Fibroblast of the aortic adventitia (primary cell): ENCODE measurements around the gene KIAA0930. TPM values are rescaled to one million over a fixed set of nuclear protein-coding genes. Genes with fewer than 3 reads are reported as not detected.

Source experiments
- DNase-seq: peaks from one replicate; pipeline ENCODE4 v3.0.0-alpha.2; 2010; ENCODE audit warnings: low read depth
- H3K4me3 ChIP-seq: 2 replicates; pipeline ENCODE4 v1.5.1; 2011; ENCODE audit warnings: low read depth, mild to moderate bottlenecking, control low read depth, low read length, moderate library complexity
- total RNA-seq: library from RNA; depleted of rRNA; stranded (reverse); fragments of >200 nt; gene quantifications from 2 replicates; pipeline ENCODE4 v1.2.3, GENCODE V29; 2012; ENCODE audit warnings: low replicate concordance
- TF ChIP-seq, protein P1 (sequence below): IDR thresholded peaks from 2 replicates; pipeline ENCODE4 v1.5.1; 2011; ENCODE audit warnings: mild to moderate bottlenecking, low read length, control low read depth, inconsistent platforms; ENCODE audit not compliant: insufficient read depth

The KIAA0930 gene
- total RNA-seq, 1 donor: 36.4 TPM

DNA sequence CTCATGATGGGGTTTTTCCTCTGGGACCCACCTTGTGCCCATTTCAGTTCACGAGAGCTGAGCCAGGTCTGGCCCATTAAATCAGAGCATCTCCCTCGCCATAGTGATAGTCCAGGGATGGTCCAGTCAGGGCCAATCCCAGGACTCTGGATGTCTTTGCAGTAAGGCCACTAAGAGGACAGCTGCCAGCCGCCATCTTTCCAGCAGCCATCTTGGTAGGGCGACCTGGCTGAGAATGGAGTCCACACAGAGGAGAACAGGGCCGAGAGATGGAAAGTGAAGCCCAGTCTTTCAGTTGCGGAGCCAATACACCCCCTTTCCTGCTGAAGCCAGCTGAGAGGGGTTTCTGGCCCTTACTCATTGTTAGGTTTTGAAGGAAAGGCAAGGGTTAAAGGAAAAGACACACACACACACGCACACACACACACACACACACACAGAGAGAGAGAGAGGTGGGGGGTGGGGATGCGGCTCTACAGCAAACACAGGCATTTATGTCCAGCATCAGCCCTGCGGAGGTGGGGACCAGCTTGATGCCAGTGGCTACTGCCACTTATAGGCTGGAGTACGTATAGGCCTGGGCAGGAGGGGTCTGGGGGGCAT, 12.4 kb upstream of the KIAA0930 start:
- TF ChIP-seq, protein P1, sequence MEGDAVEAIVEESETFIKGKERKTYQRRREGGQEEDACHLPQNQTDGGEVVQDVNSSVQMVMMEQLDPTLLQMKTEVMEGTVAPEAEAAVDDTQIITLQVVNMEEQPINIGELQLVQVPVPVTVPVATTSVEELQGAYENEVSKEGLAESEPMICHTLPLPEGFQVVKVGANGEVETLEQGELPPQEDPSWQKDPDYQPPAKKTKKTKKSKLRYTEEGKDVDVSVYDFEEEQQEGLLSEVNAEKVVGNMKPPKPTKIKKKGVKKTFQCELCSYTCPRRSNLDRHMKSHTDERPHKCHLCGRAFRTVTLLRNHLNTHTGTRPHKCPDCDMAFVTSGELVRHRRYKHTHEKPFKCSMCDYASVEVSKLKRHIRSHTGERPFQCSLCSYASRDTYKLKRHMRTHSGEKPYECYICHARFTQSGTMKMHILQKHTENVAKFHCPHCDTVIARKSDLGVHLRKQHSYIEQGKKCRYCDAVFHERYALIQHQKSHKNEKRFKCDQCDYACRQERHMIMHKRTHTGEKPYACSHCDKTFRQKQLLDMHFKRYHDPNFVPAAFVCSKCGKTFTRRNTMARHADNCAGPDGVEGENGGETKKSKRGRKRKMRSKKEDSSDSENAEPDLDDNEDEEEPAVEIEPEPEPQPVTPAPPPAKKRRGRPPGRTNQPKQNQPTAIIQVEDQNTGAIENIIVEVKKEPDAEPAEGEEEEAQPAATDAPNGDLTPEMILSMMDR: no peak
- no peak overlapping the region for H3K4me3 ChIP-seq
- DNase-seq: no peak

DNA sequence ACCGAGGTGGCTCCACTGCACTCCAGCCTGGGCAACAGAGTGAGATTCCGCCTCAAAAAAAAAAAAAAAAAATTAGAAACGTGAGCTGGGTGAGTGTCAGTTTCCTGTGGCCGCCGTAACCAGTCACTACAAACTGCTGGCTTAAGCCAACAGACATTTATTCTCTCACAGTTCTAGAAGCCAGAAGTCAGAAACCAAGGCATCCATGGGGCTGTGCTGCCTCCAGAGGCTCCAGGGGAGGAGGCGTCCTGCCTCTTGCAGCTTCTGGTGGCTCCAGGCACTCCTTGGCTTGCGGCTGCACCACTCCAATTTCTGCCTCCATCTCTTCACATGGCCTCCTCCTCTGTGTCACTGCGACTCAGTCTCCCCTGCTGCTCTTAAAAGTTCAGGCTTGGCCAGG, 11.1 kb upstream of the KIAA0930 start:
- TF ChIP-seq, protein P1: no peak
- no peak overlapping the region for H3K4me3 ChIP-seq
- no peak for DNase-seq

DNA sequence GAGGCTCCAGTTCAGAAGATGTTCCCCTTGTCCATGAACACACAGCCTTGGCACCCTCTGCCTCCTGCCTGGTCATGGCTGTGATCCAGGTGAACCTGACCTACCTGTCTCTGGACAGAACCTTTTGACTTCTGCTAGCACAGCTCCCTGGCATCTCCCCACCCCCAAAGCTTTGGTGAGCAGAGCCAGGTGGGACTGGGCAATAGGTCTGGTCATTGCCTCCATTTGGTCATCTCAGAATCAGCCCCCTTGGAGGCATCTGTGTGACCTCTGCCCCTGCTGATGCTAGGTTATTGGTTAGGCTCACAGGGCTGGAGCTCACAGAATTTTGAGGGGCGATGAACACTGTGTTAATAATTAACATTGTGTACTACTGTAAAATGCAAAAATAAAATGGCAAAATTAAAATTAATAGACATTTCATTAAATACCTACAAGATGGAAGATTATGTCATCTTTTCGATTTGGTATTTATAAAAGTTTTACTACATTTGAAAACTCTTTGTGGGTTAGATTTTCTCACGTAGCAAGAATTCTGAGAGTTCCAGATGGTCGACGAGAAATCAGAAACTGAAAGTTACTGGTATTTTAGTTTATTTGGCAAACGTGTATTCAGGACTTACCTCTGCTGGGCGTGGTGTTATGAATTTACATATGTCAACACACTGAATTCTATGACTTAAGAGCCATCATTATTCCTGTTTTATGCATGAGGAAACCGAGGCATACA, 8.3 kb upstream of the KIAA0930 start:
- H3K4me3 ChIP-seq: no peak overlapping the region
- TF ChIP-seq, protein P1: no peak
- DNase-seq: no peak

DNA sequence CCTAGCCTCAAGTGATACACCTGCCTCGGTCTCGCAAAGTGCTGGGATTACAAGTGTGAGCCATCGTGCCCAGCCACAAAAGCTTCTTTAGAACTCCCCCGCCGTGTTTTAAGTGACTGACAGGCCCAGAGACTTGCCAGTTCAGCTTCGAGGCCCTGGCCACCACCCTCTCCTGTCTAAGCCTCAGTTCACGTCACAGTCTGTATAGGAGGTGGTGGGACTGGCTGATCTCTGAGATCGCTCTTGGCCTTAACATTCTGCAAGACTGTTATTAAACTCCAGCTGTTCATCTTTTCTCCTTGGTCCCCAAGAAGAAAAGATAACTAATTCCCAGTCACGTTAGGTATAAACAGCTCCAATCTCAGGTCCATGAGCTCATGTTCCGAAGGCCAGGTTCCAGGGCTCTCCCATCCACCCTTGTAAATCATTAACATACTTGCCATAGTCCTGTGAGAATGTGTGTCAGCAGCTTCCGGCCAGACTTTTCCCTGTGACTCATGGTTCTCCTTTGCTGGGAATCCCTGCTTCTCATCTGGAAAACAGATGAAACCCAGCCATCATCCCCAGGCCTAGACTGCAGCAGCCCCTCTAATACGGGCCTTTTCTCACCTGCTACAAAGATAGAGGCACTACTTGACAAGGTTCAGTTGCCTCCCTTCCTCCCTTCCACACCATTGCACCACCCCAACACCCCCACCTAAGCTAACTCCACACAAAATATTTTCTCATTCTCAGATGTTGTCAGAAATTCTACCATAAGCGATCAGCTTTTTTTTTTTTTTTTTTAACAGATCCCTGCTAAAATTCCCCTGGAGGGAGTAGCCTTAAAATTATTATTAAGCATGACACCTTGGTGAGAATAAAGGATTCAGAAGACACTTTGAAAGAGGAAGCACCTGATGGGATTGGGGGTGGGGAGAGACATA, 5.6 kb upstream of the KIAA0930 start:
- H3K4me3 ChIP-seq: no peak overlapping the region
- peak; percentile 93 for DNase-seq
- TF ChIP-seq, protein P1: no peak

DNA sequence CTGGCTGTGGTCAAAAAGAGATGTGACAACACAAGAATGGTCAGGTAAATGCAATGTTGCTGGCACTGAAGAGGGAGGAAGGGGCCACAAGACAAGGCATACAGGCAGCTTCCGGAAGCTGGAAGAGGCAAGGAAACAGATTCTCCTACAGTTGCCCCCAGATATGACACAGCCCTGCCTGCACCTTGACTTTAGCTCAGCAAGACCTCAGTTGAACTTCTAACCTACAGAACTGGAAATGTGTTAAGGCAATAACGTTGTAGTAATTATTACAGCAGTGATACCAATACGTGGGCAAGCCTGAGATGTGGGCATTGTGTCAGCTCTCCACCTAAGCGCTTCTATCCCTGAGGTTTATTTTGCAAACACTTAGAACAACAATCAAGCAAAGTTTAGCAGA, 4.2 kb upstream of the KIAA0930 start:
- TF ChIP-seq, protein P1: no peak
- no peak for DNase-seq
- no peak overlapping the region for H3K4me3 ChIP-seq

DNA sequence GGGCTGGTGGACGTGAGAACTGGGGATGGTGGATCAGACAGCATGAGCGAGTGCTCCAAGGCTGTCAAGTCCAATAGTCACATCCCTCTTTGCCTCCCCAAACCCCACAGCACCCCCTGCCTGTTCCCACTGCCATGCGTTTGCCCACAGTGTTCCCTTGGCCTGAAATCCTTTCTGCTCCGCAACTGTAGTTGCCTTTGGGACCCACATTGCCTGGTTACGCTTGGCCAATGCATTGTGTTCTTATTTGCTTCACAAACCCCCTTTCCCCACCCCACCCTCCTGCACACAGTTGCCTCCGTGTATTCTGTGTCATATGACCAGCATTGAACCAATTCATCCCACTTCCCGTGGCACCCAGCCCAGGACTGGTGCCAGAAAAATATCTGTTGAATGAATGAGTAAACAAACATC, 2.1 kb upstream of the KIAA0930 start:
- DNase-seq: no peak

More for the DNA sequence above, 2.1 kb upstream of the KIAA0930 start:
- TF ChIP-seq, protein P1: peak; percentile 17
- H3K4me3 ChIP-seq: no peak overlapping the region
